ENCODE results near the gene SLC2A4RG.

The SLC2A4RG gene

GRCh38 chr20:63739130-63740069 lies at the start of gene SLC2A4RG:
TSS of gene SLC2A4RG (plus strand) at chr20:63739776. CDS start at chr20:63739913, 137 bp downstream.
- DNase-seq = peak; percentile 73 to 94

- DNase-seq = no peak
Measured at GRCh38 chr20:63690003-63690897, 49.3 kb upstream of the SLC2A4RG start.

GRCh38 chr20:63690898-63691710 lies 48.5 kb upstream of the SLC2A4RG start:
- DNase-seq = no peak

GRCh38 chr20:63691711-63692435 lies 47.7 kb upstream of the SLC2A4RG start:
- DNase-seq = no peak

GRCh38 chr20:63692436-63693082 lies 47.0 kb upstream of the SLC2A4RG start:
- DNase-seq = peak in 1 of 2 experiments; percentile 57

- DNase-seq = no peak
Measured at GRCh38 chr20:63693083-63693732, 46.4 kb upstream of the SLC2A4RG start.

- no peak for DNase-seq
Measured at GRCh38 chr20:63693733-63694583, 45.6 kb upstream of the SLC2A4RG start.

- no peak for DNase-seq
Measured at GRCh38 chr20:63694584-63695423, 44.8 kb upstream of the SLC2A4RG start.

- DNase-seq = no peak
Measured at GRCh38 chr20:63695424-63696305, 43.9 kb upstream of the SLC2A4RG start.

GRCh38 chr20:63696306-63696627 lies 43.3 kb upstream of the SLC2A4RG start:
- DNase-seq = no peak

GRCh38 chr20:63696628-63697356 lies 42.8 kb upstream of the SLC2A4RG start, which contains the start of gene TNFRSF6B:
TSS of gene TNFRSF6B (plus strand) at chr20:63696652. CDS start at chr20:63696768, 116 bp downstream.
- no peak for DNase-seq

GRCh38 chr20:63697357-63697867 lies 42.2 kb upstream of the SLC2A4RG start:
- DNase-seq = no peak

- no peak for DNase-seq
Measured at GRCh38 chr20:63697868-63698545, 41.6 kb upstream of the SLC2A4RG start.

GRCh38 chr20:63698739-63699465 lies 40.7 kb upstream of the SLC2A4RG start:
- DNase-seq = no peak

GRCh38 chr20:63699466-63700198 lies 39.9 kb upstream of the SLC2A4RG start:
- no peak for DNase-seq

All from NCI-H1930 (cell line).